ENCODE results near the gene ACOT7.

DNA sequence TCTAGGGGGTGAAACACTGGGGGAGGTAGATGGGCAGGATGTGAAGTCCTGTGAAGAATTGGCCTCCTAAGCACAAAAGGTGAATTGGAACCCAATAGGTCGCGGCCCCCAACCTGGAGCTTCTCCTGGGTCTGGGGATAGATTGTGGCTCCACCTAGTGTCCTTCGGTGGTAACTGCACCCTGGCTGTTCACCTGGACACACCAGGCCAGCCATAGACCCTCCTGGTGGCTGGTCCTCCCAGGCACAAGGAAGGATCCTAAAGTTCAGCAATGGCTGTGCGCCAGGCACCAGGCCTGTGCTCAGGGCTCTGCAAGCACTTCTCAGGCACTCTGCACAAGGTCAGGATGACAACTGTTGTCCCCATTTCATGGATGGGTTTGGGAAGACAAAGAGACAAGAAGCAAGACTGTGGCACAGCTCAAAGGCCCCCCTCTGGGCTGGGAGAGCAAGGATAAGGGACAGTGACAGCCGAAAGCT is 44.5 kb upstream of the ACOT7 start:
- TF ChIP-seq, protein P1, sequence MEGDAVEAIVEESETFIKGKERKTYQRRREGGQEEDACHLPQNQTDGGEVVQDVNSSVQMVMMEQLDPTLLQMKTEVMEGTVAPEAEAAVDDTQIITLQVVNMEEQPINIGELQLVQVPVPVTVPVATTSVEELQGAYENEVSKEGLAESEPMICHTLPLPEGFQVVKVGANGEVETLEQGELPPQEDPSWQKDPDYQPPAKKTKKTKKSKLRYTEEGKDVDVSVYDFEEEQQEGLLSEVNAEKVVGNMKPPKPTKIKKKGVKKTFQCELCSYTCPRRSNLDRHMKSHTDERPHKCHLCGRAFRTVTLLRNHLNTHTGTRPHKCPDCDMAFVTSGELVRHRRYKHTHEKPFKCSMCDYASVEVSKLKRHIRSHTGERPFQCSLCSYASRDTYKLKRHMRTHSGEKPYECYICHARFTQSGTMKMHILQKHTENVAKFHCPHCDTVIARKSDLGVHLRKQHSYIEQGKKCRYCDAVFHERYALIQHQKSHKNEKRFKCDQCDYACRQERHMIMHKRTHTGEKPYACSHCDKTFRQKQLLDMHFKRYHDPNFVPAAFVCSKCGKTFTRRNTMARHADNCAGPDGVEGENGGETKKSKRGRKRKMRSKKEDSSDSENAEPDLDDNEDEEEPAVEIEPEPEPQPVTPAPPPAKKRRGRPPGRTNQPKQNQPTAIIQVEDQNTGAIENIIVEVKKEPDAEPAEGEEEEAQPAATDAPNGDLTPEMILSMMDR (IDR thresholded peaks at IDR 0.05; ENCODE audit: low read depth, low read length, poor library complexity, severe bottlenecking), result peak; percentile 89
- TF ChIP-seq EZH2phosphoT487 (IDR thresholded peaks at IDR 0.05; ENCODE audit: borderline replicate concordance, low read length), result no peak
